Suprapubic skin (tissue), 4 donors: ENCODE data around the gene IL32. TPM values are rescaled to one million over a fixed set of nuclear protein-coding genes. Genes with fewer than 3 reads are reported as not detected.
A peak's percentile ranks its signal among the peaks of the same experiment; 100 is the strongest.

Experiments used
- DNase-seq, 2 donors: peaks; one replicate each; pipeline ENCODE4 v3.0.0-alpha.2; 2019; ENCODE audit warnings: low spot score in 2 of 2
- H3K27ac ChIP-seq: fragments of 200-600 bp; sonication (generic); one replicate; pipeline ENCODE4 v1.5.1; 2019
- H3K27me3 ChIP-seq: fragments of 200-600 bp; sonication (generic); one replicate; pipeline ENCODE4 v1.5.1; 2019
- H3K36me3 ChIP-seq: fragments of 200-600 bp; sonication (generic); one replicate; pipeline ENCODE4 v1.5.1; 2019
- H3K4me1 ChIP-seq: fragments of 200-600 bp; sonication (generic); one replicate; pipeline ENCODE4 v1.5.1; 2019
- H3K4me3 ChIP-seq: fragments of 200-600 bp; sonication (generic); one replicate; pipeline ENCODE4 v1.5.1; 2019; ENCODE audit warnings: mild to moderate bottlenecking
- H3K9me3 ChIP-seq: fragments of 200-600 bp; sonication (generic); one replicate; pipeline ENCODE4 v1.5.1; 2019
- EP300 ChIP-seq: sonication (generic); formaldehyde crosslinking; IDR thresholded peaks from one replicate; pipeline ENCODE4 v1.6.1; 2017; ENCODE audit warnings: antibody characterized with exemption
- POLR2A ChIP-seq, 2 donors: fragments of 450-650 bp; IDR thresholded peaks; one replicate each; pipeline ENCODE4 v1.6.1; 2017; ENCODE audit warnings: antibody characterized with exemption in 2 of 2, mild to moderate bottlenecking in 2 of 2, moderate library complexity in 2 of 2
- POLR2AphosphoS5 ChIP-seq, 3 donors: sonication (generic); formaldehyde crosslinking; IDR thresholded peaks; one replicate each; pipeline ENCODE4 v1.6.1; 2017; ENCODE audit warnings: antibody characterized with exemption in 3 of 3
- WGBS: methylation state at CpG from one replicate; pipeline ENCODE4 v1.1.5; 2018; 5-methylcytosine and 5-hydroxymethylcytosine counted together
- total RNA-seq, 4 donors: library from RNA; depleted of rRNA; stranded (reverse); fragments of >200 nt; gene quantifications; one replicate each; pipeline ENCODE4 v1.1.0, GENCODE V29; 2016
- TF ChIP-seq, protein P1 (sequence below), 2 donors: fragments of 200-600 bp in 1 of 2; fragments of 450-650 bp in 1 of 2; sonication (generic) in 1 of 2; IDR thresholded peaks; one replicate each; pipeline ENCODE4 v1.5.1; 2016 to 2019; ENCODE audit warnings: antibody characterized with exemption in 2 of 2, mild to moderate bottlenecking in 1 of 2, moderate library complexity in 1 of 2

Gene IL32
- total RNA-seq, 4 donors from 2014 or later = 2.6 to 11.9 (median 6.1) TPM

DNA sequence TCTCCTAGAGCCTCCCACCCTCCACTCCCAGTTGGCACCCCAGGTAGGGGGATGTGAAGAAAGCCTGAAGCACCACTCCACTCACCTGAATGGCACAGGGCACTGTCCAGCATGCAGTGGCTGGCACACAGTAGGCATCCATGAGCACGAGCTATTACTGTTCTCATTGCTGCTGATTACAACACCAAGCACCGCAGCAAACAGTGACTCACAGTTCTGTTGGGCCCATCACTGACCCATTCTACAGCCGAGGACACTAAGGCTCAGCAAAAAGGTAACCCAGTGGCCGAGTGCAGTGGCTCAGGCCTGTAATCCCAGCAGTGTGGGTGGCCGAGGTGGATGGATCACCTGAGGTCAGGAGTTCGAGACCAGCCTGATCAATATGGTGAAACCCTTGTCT, 30.9 kb downstream of the IL32 start:
- 88% methylated on average over 4 of the region's 6 CpGs for WGBS
- Histone ChIP-seq H3K36me3 (no peaks in the 10 kb centered on the region), H3K4me3 (no peak overlapping the region), H3K27me3 (peaks cover 14% of the 10 kb centered on the region), H3K27ac (no peak overlapping the region), H3K4me1 (peaks cover 19% of the 10 kb centered on the region), H3K9me3 (no peaks in the 10 kb centered on the region)
- no peak for DNase-seq
- TF ChIP-seq EP300 = no peak
- TF ChIP-seq POLR2AphosphoS5 (IDR thresholded peaks at IDR 0.05) = no peak
- no peak for TF ChIP-seq POLR2A (IDR thresholded peaks at IDR 0.05)
- TF ChIP-seq, protein P1, sequence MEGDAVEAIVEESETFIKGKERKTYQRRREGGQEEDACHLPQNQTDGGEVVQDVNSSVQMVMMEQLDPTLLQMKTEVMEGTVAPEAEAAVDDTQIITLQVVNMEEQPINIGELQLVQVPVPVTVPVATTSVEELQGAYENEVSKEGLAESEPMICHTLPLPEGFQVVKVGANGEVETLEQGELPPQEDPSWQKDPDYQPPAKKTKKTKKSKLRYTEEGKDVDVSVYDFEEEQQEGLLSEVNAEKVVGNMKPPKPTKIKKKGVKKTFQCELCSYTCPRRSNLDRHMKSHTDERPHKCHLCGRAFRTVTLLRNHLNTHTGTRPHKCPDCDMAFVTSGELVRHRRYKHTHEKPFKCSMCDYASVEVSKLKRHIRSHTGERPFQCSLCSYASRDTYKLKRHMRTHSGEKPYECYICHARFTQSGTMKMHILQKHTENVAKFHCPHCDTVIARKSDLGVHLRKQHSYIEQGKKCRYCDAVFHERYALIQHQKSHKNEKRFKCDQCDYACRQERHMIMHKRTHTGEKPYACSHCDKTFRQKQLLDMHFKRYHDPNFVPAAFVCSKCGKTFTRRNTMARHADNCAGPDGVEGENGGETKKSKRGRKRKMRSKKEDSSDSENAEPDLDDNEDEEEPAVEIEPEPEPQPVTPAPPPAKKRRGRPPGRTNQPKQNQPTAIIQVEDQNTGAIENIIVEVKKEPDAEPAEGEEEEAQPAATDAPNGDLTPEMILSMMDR (IDR thresholded peaks at IDR 0.05) = no peak

DNA sequence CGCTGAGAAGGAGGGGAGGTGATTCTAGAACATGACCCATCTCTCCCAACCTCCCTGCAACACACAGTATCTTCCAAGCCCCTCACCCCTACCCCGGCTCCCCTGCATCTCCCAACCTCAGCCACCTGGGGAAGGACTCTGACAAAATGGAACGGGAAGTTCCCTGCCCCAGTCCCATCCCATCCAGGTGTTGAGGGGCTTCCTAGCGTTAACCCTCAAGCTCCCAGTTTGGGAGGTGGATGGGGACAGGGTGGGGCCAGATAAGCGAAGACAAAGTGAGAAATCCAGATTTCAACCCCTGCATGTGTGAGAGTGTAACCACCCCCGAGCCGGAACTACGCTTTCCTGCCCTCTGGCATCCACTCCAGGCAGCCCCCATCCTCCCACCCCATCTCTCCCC, 31.8 kb downstream of the IL32 start:
- Histone ChIP-seq H3K4me3 (no peak overlapping the region), H3K9me3 (no peaks in the 10 kb centered on the region), H3K36me3 (no peaks in the 10 kb centered on the region), H3K27ac (no peak overlapping the region), H3K4me1 (peaks cover 20% of the 10 kb centered on the region), H3K27me3 (peaks cover 7% of the 10 kb centered on the region)
- TF ChIP-seq EP300 = no peak
- no peak for TF ChIP-seq POLR2AphosphoS5 (IDR thresholded peaks at IDR 0.05)
- no peak for TF ChIP-seq POLR2A (IDR thresholded peaks at IDR 0.05)
- TF ChIP-seq, protein P1 (IDR thresholded peaks at IDR 0.05) = no peak
- DNase-seq = no peak
- WGBS = 57% methylated on average over 8 of the region's 8 CpGs

DNA sequence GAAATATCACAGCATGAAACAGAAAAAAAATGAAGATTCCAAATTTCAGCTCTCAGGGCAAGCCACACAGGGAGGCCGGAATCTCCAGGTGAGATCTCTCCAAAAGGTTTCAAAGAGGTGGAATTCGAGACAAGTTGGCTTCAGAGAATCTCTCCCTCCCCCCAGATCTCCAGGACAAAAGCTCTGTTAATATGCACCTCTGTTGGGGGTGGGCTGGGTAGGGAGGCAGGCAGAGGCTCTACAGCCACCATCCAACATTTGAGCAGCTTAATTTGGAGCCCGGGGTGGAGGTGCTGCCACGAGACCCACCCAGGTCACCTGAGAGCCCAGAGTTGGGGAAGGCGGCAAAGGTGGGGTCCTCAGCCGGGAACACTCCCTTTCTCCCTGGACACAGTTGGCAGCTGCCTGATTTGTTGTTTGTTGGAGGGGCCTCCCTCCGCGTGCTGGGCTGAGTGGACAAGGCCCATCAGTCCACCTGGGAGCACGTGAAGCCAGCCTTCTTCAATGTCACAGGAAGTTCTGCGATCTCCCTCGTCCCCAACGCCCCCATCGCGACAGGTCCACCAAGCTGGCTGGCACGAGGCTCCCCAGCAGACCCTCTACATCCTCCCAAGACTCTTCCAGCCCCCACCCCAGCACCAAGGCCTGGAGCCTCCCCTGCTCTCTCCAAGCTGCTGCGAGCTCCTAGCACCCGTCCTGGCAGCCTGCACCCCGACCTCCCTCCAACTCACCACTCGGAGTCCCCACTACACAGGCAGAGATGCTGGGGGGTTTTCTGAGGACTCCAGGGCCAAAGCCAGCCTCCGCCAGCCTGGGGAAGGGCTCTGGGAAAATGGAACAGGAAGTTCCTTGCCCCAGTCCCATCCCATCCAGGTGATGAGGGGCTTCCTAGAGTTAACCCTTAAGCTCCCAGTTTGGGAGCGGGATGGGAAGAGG, 33.3 kb downstream of the IL32 start, which contains the start of gene ZSCAN10:
TSS of gene ZSCAN10 (minus strand) at position 836 of the 936 bp plus-strand sequence. CDS start 6,357 bp downstream, outside the sequence.
- DNase-seq = no peak
- WGBS = 72% methylated on average over 19 of the region's 21 CpGs
- Histone ChIP-seq H3K9me3 (no peaks in the 10 kb centered on the region), H3K4me1 (peaks cover 20% of the 10 kb centered on the region), H3K36me3 (no peaks in the 10 kb centered on the region), H3K4me3 (peak within 1 kb of the TSS; percentile 21), H3K27ac (no peak within 1 kb of the TSS), H3K27me3 (no peaks in the 10 kb centered on the region)
- TF ChIP-seq POLR2A (IDR thresholded peaks at IDR 0.05) = no peak
- no peak for TF ChIP-seq EP300
- TF ChIP-seq, protein P1 (IDR thresholded peaks at IDR 0.05) = no peak
- TF ChIP-seq POLR2AphosphoS5 (IDR thresholded peaks at IDR 0.05) = no peak

DNA sequence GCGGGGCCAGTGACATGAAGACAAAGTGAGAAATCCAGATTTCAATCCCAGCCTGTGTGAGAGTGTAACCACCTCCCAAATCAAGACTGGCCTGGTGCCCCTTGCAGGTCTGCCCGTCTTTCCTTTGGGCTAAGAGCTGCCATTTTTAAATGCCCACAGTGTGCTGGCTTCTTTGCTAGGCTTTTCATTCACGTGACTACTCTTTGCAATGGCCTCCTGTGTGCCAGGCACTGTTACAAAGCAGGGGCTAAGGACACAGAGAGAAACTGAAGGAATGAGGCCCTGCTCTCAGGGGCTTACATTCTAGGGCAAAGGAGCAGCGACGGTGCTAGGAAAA, 33.9 kb downstream of the IL32 start:
- H3K27me3 ChIP-seq = no peaks in the 10 kb centered on the region

More for the DNA sequence above, 33.9 kb downstream of the IL32 start:
- Histone ChIP-seq H3K9me3 (no peaks in the 10 kb centered on the region), H3K36me3 (no peaks in the 10 kb centered on the region), H3K4me1 (peaks cover 20% of the 10 kb centered on the region), H3K4me3 (peak overlapping the region; percentile 21), H3K27ac (no peak overlapping the region)
- TF ChIP-seq POLR2AphosphoS5 (IDR thresholded peaks at IDR 0.05) = no peak
- TF ChIP-seq, protein P1 (IDR thresholded peaks at IDR 0.05) = no peak
- no peak for TF ChIP-seq POLR2A (IDR thresholded peaks at IDR 0.05)
- no peak for TF ChIP-seq EP300
- whole genome bisulfite sequencing = 57% methylated on average over 5 of the region's 5 CpGs
- no peak for DNase-seq
